ENCODE results near the gene CGB8. TPM values are rescaled to one million over a fixed set of nuclear protein-coding genes. Genes with fewer than 3 reads are reported as not detected.
A peak's percentile ranks its signal among the peaks of the same experiment; 100 is the strongest.

Gene CGB8
- total RNA-seq, 1 donor from 2014 or later = 9.4 TPM

DNA sequence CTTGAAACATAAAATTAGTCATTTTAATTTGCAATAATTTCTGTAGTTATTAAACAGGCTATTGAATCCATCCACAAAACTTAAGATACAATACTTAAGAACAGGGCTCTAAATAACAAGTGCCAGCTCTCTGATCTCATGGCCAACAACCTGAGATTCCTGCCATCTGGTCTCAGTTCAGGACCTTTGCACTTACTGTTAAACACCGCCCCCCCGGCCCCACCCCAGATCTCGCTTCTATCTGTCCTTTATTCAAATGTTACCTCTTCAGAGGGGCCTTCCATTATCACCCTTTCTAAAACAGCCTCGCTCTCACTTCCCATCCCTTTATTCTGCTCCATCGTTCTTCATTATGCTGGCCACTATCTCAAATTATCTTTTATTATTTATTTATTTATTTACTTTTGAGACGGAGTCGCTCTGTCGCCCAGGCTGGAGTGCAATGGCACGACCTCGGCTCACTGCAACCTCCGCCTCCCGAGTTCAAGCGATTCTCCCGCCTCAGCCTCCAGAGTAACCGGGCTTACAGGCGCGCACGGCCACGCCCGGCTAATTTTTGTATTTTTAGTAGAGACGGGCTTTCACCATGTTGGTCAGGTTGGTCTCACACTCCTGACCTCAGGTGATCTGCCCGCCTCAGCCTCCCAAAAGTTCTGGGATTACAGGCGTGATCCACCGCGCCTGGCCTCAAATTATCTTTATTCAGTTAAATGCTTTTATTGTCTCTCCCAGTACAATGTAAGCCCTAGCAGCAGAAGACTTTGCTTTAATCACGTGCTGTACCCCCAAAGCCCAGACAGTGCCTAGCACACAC is 35.5 kb upstream of the CGB8 start:
- Mint-ChIP-seq H3K36me3 (ENCODE audit: low read depth, unreplicated experiment) (peaks cover 12% of the 10 kb centered on the region), H3K4me1 (ENCODE audit: low read depth, unreplicated experiment) (peaks cover 4% of the 10 kb centered on the region), H3K27ac (ENCODE audit: unreplicated experiment) (peak overlapping the region; percentile 22), H3K27me3 (ENCODE audit: low read depth, unreplicated experiment) (peaks cover 5% of the 10 kb centered on the region), H3K4me3 (ENCODE audit: unreplicated experiment) (peak overlapping the region; percentile 99), H3K9me3 (ENCODE audit: unreplicated experiment) (no peaks in the 10 kb centered on the region)
- Histone ChIP-seq H3K36me3 (ENCODE audit: insufficient read depth, low read length) (peaks cover 12% of the 10 kb centered on the region), H3K9me3 (ENCODE audit: insufficient read depth, low read depth, low read length) (peaks cover 3% of the 10 kb centered on the region), H2AFZ (ENCODE audit: low read depth, low read length) (peak overlapping the region; percentile 90), H3K4me2 (ENCODE audit: low read length) (peak overlapping the region; percentile 95), H3K79me2 (ENCODE audit: insufficient read depth, low read length) (peaks cover 40% of the 10 kb centered on the region), H3K4me3 (ENCODE audit: insufficient read depth, low read depth, low read length) (peak overlapping the region; percentile 81), H3K27ac (ENCODE audit: low read depth, low read length) (peak overlapping the region; percentile 91), H3K9ac (ENCODE audit: low read length) (peak overlapping the region; percentile 94), H4K20me1 (ENCODE audit: insufficient read depth, low read length) (peaks cover 35% of the 10 kb centered on the region), H3K4me1 (ENCODE audit: insufficient read depth, low read length) (peaks cover 19% of the 10 kb centered on the region), H3K27me3 (ENCODE audit: insufficient read depth, low read length) (no peaks in the 10 kb centered on the region)
- DNase-seq (ENCODE audit: low read depth) = no peak
- FAIRE-seq = no peak
- TF ChIP-seq EZH2 (IDR thresholded peaks at IDR 0.05; ENCODE audit: insufficient read depth, low read length) (no peak), CTCF (IDR thresholded peaks at IDR 0.05; ENCODE audit: insufficient read depth, low read depth, low read length) (no peak)

DNA sequence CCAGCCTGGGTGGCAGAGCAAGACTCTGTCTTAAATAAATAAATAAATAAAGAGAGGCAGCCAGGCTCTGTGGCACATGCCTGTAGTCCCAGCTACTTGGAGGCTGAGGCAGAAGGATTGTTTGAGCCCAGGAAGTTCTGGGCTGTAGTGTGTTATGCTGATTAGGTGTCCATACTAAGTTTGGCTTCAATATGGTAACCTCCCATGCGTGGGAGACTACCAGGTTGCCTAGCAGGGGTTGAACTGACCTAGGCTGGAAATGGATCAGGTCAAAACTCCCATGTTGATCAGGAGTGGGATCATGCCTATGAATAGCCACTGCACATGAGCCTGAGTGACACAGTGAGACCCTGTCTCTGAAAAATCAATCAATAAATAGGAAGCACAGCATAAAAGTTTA is 32.4 kb upstream of the CGB8 start:
- Histone ChIP-seq H4K20me1 (ENCODE audit: insufficient read depth, low read length) (peaks cover 8% of the 10 kb centered on the region), H2AFZ (ENCODE audit: low read depth, low read length) (no peak overlapping the region), H3K4me3 (ENCODE audit: insufficient read depth, low read depth, low read length) (no peak overlapping the region), H3K36me3 (ENCODE audit: insufficient read depth, low read length) (no peaks in the 10 kb centered on the region), H3K27me3 (ENCODE audit: insufficient read depth, low read length) (no peaks in the 10 kb centered on the region), H3K9me3 (ENCODE audit: insufficient read depth, low read depth, low read length) (peaks cover 3% of the 10 kb centered on the region), H3K27ac (ENCODE audit: low read depth, low read length) (no peak overlapping the region), H3K4me2 (ENCODE audit: low read length) (no peak overlapping the region), H3K79me2 (ENCODE audit: insufficient read depth, low read length) (peaks cover 10% of the 10 kb centered on the region), H3K4me1 (ENCODE audit: insufficient read depth, low read length) (peaks cover 7% of the 10 kb centered on the region), H3K9ac (ENCODE audit: low read length) (no peak overlapping the region)
- FAIRE-seq (no peak), DNase-seq (ENCODE audit: low read depth) (no peak)
- no peaks in the 10 kb centered on the region for H3K4me1 Mint-ChIP-seq (ENCODE audit: low read depth, unreplicated experiment)
- peaks cover 4% of the 10 kb centered on the region for H3K36me3 Mint-ChIP-seq (ENCODE audit: low read depth, unreplicated experiment)
- no peak overlapping the region for H3K4me3 Mint-ChIP-seq (ENCODE audit: unreplicated experiment)
- H3K27me3 Mint-ChIP-seq (ENCODE audit: low read depth, unreplicated experiment) = peaks cover 5% of the 10 kb centered on the region
- H3K9me3 Mint-ChIP-seq (ENCODE audit: unreplicated experiment) = no peaks in the 10 kb centered on the region
- no peak overlapping the region for H3K27ac Mint-ChIP-seq (ENCODE audit: unreplicated experiment)
- TF ChIP-seq CTCF (IDR thresholded peaks at IDR 0.05; ENCODE audit: insufficient read depth, low read depth, low read length) = no peak
- no peak for TF ChIP-seq EZH2 (IDR thresholded peaks at IDR 0.05; ENCODE audit: insufficient read depth, low read length)

DNA sequence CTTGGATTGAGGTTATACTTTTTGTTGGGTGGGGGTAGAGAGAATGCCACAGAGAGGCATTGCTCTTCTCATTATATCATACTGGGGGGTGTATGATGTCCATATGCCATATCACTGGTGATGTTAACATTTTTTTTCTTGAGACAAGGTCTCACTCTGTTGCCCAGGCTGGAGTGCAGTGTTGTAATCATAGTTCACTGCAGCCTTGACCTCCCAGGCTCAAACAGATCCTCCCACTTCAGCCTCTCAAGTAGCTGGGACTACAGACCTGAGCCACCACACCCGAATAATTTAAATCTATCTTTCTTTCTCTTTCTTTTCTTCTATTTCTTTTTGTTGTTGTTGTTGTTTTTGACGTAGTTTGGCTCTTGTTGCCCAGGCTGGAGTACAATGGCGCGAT is 31.5 kb upstream of the CGB8 start:
- Mint-ChIP-seq H3K4me1 (ENCODE audit: low read depth, unreplicated experiment) (no peaks in the 10 kb centered on the region), H3K9me3 (ENCODE audit: unreplicated experiment) (peaks cover under 1% of the 10 kb centered on the region), H3K27ac (ENCODE audit: unreplicated experiment) (no peak overlapping the region), H3K4me3 (ENCODE audit: unreplicated experiment) (no peak overlapping the region), H3K27me3 (ENCODE audit: low read depth, unreplicated experiment) (peaks cover 5% of the 10 kb centered on the region), H3K36me3 (ENCODE audit: low read depth, unreplicated experiment) (no peaks in the 10 kb centered on the region)
- Histone ChIP-seq H3K9me3 (ENCODE audit: insufficient read depth, low read depth, low read length) (peaks cover 3% of the 10 kb centered on the region), H3K4me1 (ENCODE audit: insufficient read depth, low read length) (peaks cover 4% of the 10 kb centered on the region), H3K79me2 (ENCODE audit: insufficient read depth, low read length) (peaks cover 2% of the 10 kb centered on the region), H2AFZ (ENCODE audit: low read depth, low read length) (no peak overlapping the region), H3K4me3 (ENCODE audit: insufficient read depth, low read depth, low read length) (no peak overlapping the region), H4K20me1 (ENCODE audit: insufficient read depth, low read length) (no peaks in the 10 kb centered on the region), H3K27me3 (ENCODE audit: insufficient read depth, low read length) (no peaks in the 10 kb centered on the region), H3K4me2 (ENCODE audit: low read length) (no peak overlapping the region), H3K36me3 (ENCODE audit: insufficient read depth, low read length) (no peaks in the 10 kb centered on the region), H3K9ac (ENCODE audit: low read length) (no peak overlapping the region), H3K27ac (ENCODE audit: low read depth, low read length) (no peak overlapping the region)
- no peak for TF ChIP-seq CTCF (IDR thresholded peaks at IDR 0.05; ENCODE audit: insufficient read depth, low read depth, low read length)
- no peak for TF ChIP-seq EZH2 (IDR thresholded peaks at IDR 0.05; ENCODE audit: insufficient read depth, low read length)
- FAIRE-seq = no peak
- DNase-seq (ENCODE audit: low read depth) = no peak
